GM21528 (cell line): Measurements from ENCODE around the gene SPDYE6.
"Not testable (repeated sequence)": the region's sequence is repeated elsewhere in the genome, so short reads cannot be mapped to it uniquely, and the experiment has no call there.

ENCODE experiments used
- ATAC-seq: cut with Tn5 transposase; IDR thresholded peaks from one replicate; pipeline ENCODE4 v1.9.1; 2021; ENCODE audit warnings: mild to moderate bottlenecking, moderate library complexity; ENCODE audit not compliant: unreplicated experiment, low FRiP score

SPDYE6 gene

DNA sequence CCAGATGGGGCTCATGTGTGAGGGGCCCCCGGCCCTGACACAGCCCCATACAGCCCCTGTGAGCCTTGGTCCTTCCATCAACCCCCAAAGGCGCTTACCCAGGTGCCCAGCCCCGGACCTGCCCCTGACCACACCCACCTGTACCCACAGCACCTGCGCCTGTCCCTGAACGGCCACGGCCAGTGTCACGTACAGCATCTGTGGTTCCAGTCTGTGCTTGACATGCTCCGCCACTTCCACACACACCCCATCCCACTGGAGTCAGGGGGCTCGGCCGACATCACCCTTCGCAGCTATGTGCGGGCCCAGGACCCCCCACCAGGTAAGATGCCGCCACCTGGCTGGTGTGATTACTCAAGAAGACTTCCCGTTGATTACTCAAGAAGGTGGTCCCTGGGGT lies 36.1 kb downstream of the SPDYE6 start:
- ATAC-seq, result no peak

DNA sequence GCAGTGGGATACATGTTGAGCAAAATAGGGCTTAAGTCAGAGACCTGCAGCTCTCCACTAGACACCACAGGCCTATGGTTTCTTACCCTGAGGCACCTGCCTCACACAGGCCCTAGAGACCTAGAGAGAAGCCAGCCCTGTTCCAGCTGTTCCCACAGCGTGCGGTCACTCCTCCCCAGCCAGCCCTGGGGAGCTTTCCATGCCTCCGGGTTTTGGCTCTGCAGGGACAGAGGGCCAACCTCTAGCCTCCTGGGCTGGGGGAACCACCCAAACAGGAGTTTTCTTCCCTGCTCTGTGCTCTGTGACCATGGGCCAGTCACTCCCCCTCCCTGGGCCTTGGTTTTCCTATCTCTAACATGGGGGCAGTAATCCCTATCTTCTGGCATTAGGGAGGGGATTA lies 36.6 kb downstream of the SPDYE6 start:
- no peak for ATAC-seq

DNA sequence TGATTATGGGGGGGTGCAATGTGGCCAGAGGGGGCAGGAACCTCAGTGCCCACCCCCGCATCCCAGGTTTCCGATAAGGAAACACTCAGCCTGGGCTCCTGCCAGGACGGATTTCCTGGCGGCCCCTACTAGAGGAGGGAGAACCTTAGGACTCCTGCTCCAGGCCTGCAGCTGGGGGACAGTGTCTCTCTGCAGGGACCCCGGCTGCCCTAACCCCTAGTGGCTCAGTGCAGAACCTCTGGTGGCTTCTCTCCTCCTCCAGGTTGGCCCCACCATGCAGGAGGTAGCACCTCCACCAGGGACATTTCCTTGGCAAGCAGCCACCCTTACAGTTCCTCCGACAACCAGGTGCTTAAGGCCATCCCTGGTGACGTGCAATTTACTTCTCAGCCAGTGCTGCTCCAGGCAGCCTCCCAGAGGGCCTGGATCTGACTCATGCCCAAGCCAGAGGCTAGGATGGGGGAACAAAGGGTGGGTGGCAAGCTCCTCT lies 37.7 kb downstream of the SPDYE6 start:
- ATAC-seq, result no peak

DNA sequence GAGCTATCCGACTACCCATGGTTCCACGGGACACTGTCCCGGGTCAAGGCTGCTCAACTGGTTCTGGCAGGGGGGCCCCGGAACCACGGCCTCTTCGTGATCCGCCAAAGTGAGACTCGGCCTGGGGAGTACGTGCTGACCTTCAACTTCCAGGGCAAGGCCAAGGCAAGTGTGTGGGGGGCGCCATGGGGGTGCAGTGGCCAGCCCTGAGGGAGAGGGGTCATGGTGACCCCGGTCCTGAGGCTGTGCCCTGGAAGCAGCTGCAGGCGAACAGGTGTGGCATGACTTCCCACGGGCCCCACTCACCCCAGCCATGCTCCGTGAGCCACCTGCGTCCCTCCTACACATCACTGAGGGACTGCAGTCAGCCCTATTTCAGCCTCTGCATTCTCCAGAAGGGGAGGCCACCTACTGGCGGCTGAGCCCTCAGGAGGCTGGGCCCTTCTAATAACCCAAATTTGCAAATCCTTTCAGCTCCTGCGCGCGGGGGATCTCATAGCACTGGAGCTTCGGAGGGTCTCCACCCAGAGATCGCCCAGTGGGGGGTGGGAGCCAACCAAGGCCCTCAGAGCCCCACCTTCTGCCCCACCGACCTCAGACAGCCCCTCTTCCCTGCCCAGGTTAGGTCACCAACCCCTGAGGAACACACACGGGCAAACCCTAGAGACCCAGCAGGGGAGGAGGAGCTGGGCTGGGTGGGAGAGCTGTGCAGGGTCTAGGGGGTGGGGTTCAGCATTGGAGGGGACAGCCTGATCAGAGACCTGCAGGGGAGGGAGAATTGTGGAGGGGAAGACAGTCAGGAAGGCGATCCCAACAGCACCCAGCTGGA lies 38.8 kb downstream of the SPDYE6 start:
- no peak for ATAC-seq

DNA sequence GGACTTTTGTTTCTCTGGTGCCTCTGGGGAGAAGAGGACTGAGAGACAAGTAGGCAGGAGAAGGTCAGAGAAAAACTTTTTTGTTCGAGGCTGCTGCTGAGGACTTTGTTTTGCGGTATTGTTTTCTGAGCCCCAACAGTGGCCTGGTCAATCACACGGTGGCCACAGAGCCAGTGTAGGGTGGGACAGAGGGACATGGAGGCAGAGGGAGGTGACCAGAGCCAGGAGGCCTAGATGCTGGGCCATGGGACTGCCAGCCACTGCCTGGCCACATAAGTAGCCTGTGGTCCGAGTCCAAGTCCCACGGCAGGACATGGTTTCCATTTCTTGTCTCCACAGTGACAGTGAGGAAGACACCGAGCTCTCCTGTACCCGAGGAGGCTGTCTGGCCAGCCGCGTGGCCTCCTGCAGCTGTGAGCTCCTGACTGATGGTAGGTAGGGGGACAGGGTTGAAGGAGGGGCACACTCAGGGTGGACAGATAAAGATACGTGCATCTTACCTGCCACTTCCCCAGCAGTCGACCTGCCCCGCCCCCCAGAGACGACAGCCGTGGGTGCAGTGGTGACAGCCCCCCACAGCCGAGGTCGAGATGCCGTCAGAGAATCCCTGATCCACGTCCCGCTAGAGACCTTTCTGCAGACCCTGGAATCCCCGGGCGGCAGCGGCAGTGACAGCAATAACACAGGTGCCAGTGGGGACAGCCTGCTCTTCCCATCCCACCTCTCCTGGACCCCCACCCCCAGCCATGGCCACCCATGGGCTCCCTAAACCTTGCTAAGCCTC lies 42.1 kb downstream of the SPDYE6 start:
- ATAC-seq, result no peak

DNA sequence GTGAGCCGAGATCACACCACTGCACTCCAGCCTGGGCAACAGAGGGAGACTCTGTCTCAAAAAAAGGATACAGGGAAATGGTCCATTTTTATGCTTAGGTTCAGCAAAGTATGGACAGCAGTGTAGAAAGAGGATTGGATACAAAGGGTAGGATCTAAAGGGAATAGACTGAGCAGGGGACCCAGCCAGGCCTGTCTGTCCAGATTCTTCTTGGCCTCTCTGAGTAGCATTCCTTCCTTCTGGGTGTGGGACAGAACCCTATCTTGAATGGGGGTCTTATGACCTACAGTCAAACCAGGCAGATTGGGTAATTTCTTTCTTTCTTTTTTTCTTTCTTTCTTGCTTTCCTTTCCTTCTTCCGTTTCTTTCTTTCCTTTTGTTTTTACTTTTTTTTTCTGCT lies 43.9 kb downstream of the SPDYE6 start:
- ATAC-seq, result no peak

DNA sequence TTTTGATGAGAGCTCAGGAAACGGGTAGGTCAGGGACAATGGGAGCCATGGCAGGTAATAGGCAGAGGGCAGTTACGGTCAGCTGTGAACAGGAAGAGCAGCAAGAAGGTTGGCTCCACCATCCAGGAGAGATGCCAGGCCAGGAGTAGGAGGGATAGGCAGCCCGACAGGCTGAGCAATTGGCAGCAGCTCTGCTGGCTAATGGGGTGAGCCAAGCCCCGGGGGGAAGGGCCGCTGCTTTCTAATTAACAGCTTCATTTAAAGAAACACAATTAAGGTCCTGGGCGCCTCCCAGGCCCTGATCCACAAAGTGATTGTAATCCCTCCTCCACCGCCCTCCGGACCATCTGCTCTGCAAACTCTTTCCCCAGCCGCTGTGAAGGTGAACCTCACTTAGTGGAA lies 45.8 kb downstream of the SPDYE6 start:
- ATAC-seq, result no peak

GRCh38 chr7:102306916-102307677 lies 49.1 kb downstream of the SPDYE6 start:
- peak; percentile 69 for ATAC-seq

DNA sequence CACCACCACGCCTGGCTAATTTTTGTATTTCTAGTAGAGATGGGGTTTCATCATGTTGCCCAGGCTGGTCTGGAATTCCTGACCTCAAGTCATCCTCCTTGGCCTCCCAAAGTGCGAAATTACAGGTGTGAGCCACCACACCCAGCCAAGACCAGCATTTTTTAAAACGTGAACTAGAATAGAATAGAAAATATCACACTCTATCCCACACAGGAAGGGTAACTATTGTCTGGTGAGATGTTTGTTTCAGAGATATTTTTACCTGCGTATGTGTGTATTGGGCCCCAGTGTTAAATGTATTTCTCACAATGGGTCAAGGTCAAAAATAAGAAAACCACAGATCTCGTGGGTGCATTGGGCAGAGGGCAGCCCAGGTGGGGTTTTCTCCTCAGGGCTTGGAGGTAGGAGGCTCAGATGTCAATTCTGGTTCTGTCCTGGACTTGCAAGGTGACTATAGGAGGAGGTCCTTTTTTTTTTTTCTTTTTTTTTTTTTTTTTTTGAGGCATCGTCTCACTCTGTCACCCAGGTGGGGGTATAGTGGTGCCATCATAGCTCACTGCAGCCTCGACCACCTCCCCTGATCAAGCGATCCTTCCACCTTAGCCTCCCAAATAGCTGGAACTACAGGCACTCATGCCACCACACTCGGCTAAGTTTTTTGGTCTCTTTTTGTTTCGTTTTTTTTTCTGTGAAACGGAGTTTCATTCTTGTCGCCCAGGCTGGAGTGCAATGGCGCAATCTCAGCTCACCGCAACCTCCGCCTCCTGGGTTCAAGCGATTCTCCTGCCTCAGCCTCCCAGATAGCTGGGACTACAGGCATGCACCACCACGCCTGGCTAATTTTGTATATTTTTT lies 50.6 kb downstream of the SPDYE6 start:
- ATAC-seq, result peak; percentile 41

DNA sequence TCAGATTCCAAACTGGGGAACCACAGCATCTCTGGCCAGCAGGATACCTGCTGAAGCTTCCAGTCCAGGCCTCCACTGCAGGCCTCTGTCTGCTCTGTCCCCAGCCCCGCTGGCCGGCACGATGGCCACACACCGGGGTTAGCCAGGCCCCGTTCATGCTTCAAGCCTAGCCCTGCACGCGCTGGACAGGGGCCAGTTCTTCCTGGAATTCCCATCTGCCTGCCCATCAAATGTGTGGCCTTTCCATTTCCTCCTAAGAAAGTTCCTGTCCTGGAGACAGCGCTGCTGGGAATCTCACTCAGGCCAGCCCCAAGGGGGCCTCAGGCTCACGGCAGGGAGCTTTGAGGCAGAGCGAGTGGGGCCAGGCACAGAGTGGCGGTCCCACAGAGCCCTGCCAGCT lies 51.6 kb downstream of the SPDYE6 start:
- ATAC-seq, result no peak

DNA sequence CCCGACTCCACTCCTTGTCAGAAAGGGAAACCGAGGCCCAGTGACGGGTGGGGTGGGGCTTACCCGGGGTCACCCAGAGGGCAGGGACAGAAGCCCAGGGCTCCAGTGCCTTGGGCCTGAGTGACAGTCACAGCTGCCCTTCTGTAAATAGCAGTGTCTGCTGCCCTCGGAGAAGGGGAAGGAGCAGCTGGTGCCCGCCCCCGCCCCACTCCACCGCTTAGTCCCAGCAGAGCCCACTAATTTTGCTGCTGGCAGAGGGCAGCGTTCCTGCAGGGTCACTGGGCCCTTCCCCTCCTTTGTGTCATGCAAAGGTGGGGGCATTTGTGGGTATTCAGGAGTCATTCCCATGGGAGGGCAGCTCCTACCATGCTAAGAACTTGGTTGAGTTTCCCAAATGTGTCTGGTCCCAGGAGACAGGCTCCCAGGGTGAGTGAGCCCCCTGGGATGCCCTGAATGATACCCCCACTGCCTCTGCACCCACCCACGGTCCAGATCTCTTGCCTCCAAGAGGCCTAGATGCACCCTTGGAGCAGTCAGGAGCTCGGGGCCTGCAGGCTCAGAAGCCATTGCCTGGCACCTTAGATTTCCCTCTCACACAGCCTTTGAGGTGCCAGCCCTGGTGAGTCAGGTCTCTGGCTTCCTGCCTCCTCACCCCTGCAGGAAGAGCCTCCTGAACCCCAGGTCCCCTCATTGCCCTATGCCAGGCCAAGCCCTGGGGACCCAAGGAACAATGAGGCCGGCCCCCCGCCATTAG lies 52.4 kb downstream of the SPDYE6 start:
- no peak for ATAC-seq

- no peak for ATAC-seq
These were observed 54.2 kb downstream of the SPDYE6 start for GRCh38 chr7:102302025-102302424.

GRCh38 chr7:102301367-102301766 lies 54.9 kb downstream of the SPDYE6 start:
- ATAC-seq, result not testable (repeated sequence)

DNA sequence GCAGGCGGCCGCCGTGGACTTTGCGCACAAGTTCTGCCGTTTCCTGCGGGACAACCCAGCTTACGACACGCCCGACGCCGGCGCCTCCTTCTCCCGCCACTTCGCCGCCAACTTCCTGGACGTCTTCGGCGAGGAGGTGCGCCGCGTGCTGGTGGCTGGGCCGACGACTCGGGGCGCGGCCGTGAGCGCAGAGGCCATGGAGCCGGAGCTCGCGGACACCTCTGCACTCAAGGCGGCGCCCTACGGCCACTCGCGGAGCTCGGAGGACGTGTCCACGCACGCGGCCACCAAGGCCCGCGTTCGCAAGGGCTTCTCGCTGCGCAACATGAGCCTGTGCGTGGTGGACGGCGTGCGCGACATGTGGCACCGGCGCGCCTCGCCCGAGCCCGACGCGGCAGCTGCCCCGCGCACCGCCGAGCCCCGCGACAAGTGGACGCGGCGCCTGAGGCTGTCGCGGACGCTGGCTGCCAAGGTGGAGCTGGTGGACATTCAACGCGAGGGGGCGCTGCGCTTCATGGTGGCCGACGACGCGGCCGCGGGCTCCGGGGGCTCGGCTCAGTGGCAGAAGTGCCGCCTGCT lies 55.5 kb downstream of the SPDYE6 start:
- ATAC-seq, result no peak

DNA sequence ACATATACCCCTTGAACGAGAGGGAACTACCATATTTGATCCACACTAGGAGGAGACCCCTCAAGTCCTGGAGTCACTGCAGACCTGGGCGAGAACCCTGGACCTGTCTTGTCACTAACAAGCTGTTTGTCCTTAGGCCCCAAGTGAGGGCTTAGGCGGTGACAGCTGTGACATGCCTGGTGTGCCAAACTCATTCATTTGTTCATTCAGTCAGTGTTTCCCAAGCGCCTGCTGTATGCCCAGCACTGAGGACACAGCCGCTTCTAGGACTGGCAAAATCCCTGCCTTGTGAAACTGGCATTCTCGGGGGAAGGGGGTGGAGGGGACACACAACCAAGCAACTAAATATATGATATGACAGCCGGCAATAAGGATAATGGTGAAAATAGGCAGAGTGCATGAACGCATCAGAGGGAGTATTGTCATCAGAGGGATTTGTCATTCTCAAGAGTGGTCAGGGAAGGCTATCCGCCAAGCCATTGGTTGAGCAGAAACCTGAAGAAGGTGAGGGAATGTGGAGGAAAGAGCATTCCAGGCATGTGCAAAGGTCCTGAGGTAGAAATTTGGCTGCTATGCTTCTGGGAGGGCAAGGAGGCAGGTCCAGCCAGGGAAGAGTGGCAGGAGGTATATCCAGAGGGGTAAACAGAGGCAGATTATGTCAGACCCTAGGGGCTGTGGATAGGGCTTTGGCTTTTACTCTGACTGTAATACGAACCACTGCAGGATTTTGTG lies 58.6 kb downstream of the SPDYE6 start:
- no peak for ATAC-seq

DNA sequence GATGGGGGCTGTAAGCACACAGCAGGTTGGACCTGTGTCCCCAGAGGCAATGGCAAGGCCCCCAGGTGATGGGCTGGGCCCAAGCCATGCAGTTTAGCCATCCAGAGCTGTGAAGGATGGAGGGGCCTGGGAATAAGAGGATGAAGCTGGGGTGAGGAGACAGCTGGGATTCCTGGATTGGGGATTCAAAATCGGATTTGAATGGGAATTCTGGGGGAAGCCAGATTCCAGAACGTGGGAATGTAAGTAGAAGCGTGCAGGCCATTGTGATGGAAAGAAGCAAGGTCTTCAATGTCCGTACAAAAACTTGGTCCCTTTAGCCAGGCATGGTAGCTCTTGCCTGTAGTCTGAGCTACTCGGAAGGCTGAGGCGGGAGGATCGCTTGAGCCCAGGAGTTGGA lies 59.7 kb downstream of the SPDYE6 start:
- ATAC-seq, result no peak

GRCh38 chr7:102296179-102296438 lies 60.1 kb downstream of the SPDYE6 start:
- ATAC-seq, result no peak
